Fibroblast of pulmonary artery (primary cell): Measurements from ENCODE around the gene CCDC159.
A peak's percentile ranks its signal among the peaks of the same experiment; 100 is the strongest.

ENCODE experiments used
- DNase-seq: peaks from one replicate; pipeline ENCODE4 v3.0.0-alpha.2; 2010; ENCODE audit warnings: low read depth
- H3K4me3 ChIP-seq: replicated peaks from 2 replicates; pipeline ENCODE4 v1.5.1; 2011; ENCODE audit warnings: low read depth, mild to moderate bottlenecking, control low read depth, low read length, moderate library complexity
- CTCF ChIP-seq: IDR thresholded peaks from 2 replicates; pipeline ENCODE4 v1.5.1; 2011; ENCODE audit warnings: mild to moderate bottlenecking, control low read depth, low read length, inconsistent platforms; ENCODE audit errors: missing control alignments

Gene CCDC159

GRCh38 chr19:11370744-11371143 is 24.4 kb downstream of the CCDC159 start:
- TF ChIP-seq CTCF = no peak
- DNase-seq = no peak
- H3K4me3 ChIP-seq = no peak overlapping the region

- TF ChIP-seq CTCF = no peak
- H3K4me3 ChIP-seq = no peak overlapping the region
- DNase-seq = peak; percentile 31
Observed at GRCh38 chr19:11373166-11373884, 27.0 kb downstream of the CCDC159 start.

- H3K4me3 ChIP-seq = peak overlapping the region; percentile 78
- no peak for DNase-seq
- no peak for TF ChIP-seq CTCF
Observed at GRCh38 chr19:11373885-11374432, 27.6 kb downstream of the CCDC159 start.

GRCh38 chr19:11374433-11375142 is 28.3 kb downstream of the CCDC159 start, which contains the start of gene SWSAP1:
Gene SWSAP1 (plus strand): TSS chr19:11374666. CDS start chr19:11374681, 15 bp downstream.
- peak within 1 kb of the TSS; percentile 78 for H3K4me3 ChIP-seq
- DNase-seq = peak; percentile 100
- TF ChIP-seq CTCF = no peak

- DNase-seq = no peak
- TF ChIP-seq CTCF = no peak
Observed at GRCh38 chr19:11375143-11375948, 29.0 kb downstream of the CCDC159 start.

GRCh38 chr19:11377237-11377636 is 30.9 kb downstream of the CCDC159 start:
- TF ChIP-seq CTCF = no peak
- DNase-seq = peak; percentile 79
- H3K4me3 ChIP-seq = no peak overlapping the region

More at GRCh38 chr19:11375143-11375948, 29.0 kb downstream of the CCDC159 start:
- H3K4me3 ChIP-seq = peak overlapping the region; percentile 78
